NCI-H1092 treated with DMSO at 0.1 percent for 48 hours (cell line): ENCODE measurements around the gene DSE.

Experiments used
- DNase-seq: peaks from one replicate; lab custom pipeline; 2025; lab: John Stamatoyannopoulos, UW

The DSE gene

DNA sequence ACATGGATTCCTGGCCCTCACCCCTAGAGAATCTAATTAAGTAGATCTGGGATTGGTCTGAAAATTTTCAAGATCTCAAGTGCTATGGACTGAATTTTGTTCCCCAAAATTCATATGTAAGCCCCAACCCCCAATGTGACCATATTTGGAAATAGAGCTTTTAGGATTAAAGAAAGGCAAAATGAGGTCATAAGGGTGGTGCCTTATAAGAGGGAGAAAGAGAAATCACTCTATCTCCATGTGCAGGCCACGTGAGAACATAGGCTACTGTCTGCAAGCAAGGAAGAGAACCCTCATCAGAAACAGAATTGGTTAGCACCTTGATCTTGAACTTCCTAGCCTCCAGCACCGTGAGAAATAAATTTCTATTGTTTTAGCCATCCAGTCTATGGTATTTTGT is 8.5 kb upstream of the DSE start:
- no peak for DNase-seq

DNA sequence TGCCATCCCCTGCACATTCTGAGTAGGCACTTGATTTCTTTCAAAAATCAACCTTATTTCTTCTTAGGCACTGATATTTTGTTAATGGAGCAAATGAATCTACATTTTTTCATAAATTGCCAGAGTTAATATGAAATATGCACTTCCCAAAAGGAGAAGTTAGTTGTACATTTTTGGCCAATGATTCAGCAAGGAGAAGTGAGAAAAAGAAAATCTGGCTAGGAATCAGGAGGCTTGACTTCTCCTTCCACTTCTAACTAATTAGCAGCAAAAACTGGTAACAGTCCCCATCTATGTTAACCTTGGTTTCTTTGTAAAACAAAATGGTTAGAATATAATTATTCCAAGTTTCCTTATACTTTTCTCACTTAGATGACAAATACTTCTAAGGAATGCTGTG is 7.0 kb upstream of the DSE start:
- no peak for DNase-seq

DNA sequence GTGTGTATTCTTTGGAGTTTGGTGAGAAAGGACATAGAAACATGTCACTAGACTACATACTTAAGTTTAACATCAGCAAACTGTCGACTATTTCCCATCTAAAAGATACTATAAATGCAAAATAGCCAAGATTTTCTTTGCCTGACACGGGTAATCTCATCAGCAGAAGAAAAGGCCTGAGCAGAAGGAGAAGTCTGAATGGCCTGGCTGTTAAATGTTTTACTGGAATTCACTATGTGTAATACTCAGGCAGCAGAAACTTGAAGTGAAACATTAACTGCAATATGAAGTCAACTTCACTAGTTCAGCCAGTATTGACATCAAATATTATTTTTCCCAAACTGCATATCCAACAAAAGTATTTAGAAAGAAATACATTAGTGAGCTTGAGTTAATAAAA is 6.4 kb upstream of the DSE start:
- DNase-seq, result no peak

DNA sequence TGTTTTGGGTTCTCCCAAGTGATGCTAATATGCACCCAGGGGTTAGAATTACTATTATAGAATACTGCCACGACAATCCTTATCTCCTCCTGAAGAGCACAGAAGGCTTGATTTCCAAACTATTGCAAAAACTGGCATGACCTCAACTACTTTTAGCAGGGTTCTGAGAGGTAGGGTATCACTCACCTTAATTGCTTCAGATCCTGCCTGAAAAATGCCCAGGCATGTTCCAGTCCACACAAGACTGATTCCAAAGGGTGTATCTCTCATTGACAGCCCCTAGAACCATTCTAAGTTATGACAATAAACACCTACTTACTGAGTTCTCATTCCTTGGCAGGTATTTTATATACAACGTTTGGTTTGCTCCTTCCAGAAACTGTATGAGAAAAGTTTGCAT is 5.0 kb upstream of the DSE start:
- DNase-seq, result no peak

DNA sequence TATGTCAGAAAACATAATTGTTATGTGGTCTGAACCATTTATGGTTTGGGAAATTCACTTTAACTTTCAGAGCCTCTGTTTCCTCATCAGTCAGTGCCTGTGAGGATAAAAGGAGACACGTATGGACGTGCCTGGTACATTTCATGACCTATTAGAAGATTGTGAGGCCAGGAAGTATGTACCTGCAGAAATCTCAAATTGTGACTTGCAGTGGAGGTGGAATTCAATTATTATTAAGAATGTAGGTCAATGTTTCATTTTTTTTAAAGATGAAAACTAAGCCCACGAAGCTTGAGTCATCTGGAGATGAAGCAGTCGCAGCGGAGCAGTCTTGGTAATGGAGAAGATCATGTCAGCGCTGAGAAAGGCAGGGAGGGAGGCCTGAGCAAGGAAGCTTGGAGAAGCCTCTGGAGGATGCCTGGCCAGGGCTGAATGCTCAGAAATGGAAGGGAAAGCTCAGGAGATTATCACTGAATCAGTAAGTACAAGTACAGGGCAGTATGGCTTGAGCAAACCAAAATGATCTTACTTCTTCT is 3.9 kb upstream of the DSE start:
- DNase-seq, result no peak

DNA sequence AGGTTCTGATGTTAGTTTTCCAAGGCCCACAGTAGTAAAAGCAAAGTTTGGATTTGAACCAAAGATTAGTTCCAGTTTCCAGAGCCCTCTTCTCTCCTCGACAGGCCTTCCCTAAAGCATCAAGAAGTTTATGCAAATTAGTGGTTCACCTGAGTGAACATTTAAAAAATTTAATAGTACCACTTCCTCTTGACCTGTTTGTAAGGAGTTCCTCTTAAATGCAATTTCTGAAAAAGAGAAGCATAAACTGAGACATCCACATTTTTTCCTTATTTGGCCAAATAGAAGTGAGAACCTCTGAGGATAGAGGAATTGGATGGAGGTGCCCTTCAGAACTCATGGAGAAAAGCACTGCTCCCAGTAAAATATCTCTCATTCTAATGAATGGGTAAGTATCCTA is 1.2 kb upstream of the DSE start:
- DNase-seq, result no peak

DNA sequence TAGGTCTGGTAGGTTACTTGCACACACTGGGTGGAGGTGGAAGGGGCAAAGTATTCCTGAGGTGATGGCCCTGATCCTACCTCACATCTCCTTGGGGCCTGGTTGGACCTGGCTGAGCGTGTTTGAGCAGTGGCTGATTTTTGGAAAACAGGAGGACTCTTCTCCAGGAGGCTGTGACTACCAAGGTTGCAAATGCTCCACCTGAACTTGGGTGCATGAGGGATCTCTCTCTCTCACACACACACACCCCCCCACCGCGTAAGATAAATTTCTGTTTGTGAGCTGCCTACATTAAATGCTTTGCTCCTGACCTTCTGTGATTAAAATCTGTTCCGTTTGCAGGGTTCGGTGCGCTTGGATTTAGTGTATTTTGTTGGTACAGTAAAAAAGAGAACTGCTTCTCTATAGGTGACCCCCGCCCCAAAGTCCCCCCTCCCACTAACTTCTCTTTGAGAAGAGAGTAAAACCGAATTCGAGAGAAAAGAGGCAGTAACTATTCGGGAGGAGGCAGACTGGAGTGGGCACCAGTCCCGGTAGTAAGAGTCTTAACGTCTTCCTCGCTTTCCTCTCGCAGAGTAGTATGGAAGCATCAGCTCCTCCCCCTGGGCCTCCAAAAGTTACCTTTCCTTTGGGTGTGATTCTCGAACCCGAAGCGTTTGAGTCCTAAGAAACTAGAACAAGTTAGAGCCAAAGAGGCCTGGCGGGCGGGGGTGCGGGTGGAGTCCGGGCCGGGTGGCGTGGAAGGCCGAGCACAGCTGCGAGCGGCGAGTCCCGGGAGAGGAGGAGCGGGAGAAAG is 585 bp upstream of the DSE start:
- DNase-seq, result no peak

DNA sequence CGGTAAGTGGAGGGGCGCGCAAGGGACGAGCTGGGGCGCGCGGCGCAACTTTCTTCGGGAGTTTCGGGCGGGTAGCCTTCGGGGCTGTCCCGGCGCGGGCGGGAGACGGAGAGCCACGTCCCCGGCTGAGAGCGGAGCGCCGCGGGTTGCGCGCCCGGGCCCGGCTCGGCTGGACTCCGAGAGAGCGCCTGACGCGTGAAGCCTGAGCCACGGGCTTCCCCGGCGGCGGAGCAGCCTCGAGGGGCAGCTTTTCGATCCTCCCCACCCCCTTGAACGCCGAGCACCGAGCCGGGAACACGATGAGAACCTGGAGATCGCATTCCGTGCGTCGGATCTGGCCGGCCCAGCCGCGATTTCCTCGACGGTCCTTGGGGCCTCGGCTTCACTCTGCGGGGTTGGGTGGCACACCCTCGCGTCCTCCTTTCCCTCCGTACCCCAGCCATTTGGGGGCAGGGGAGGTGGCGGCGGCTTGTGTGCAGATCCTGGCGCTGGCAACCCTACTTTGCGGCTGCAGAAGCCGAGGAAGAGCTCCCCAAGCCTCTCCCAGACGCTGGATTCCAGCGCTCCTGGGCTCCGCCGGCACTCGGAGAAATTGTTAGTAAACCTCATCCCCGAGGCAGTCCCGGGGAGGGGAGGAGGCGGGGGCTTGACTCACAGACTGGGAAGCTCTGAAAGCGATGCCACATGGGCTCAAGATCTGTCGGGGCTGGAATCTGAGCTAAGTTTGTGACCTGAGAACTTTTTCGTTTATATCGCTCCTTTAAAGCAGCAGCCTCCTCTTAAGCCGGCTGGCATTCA is 572 bp downstream of the DSE start:
- DNase-seq, result no peak

DNA sequence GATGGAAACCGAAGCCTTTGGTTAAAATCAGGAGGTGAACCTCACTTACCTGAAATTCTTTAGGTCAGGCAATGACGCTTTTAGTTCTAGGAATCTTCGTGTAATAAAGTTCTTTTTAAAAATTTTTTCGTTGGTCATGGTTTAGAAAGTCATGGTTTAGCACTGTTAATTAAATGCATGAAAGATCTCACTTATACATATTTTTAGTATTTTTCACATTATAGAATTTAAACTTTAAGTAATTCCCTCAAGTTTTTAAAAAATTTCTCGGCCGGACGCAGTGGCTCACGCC is 1.1 kb downstream of the DSE start:
- DNase-seq, result no peak

DNA sequence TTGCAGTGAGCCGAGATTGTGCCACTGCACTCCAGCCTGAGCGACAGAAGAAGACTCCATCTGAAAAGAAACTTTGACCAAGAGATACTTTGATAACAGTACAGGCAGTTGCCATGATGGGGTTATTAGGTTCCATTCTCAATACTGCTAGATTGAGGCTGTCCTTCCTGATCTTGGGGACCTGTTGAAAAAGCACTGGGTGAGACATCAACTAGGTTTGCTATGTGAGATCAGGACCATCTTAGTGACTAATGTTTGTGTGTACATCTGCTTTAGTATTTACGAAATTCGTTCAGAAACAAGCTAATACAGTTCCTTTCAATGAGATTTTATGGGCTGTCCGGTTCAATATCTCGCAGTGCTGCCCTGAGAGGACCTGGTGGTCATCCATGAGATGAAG is 2.6 kb downstream of the DSE start:
- DNase-seq, result no peak

DNA sequence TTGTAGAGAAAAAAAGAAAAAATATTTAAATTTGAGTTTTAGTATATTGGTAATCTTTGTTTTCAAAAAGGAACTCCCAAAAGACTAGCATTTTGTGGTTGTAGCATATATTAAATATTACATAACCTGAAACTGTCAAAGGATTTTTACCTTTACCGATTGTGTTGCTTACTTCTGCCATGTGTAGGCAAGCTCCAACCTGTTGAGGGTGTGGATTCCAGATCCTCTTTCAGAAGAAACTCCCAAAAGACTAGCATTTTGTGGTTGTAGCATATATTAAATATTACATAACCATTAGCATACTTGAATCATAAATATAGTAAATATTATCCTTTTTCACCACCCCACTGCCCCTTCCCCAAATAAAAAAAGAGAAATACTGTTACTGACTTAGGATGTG is 3.2 kb downstream of the DSE start:
- DNase-seq, result no peak

DNA sequence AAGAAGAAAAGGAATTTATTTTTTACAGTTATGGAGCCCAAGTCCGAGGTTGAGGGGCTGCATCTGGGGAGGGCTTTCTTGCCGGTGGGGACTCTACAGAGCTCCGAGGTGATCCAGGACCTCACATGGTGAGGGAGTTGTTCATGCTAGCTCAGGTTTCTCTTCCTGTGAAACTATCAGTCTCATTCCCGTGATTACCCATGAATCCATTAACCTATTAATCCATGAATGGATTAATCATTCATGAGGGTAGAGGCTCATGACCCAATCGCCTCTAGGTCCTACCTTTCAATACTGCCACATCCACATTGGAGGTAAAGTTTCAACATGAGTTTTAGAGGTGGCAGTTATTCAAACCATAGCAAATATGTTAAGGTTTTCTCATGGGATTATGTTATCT is 3.8 kb downstream of the DSE start:
- DNase-seq, result no peak

DNA sequence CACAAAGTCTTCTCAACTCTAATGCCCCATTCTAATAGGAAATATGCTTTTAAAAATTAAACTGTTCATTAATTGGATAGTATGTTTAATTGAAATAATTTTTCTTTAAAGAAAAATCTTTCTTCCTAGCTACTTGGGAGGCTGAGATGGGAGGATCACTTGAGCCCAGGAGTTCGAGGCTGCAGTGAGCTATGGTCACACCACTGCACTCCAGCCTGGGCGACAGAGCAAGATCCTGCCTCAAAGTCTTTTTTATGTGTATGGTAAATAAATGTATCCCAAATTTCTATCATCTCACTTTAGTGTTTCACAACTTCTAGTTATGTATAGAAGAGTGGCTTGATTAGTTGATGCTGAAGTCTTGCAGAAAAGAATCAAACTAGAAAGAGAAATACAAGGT is 4.5 kb downstream of the DSE start:
- no peak for DNase-seq

DNA sequence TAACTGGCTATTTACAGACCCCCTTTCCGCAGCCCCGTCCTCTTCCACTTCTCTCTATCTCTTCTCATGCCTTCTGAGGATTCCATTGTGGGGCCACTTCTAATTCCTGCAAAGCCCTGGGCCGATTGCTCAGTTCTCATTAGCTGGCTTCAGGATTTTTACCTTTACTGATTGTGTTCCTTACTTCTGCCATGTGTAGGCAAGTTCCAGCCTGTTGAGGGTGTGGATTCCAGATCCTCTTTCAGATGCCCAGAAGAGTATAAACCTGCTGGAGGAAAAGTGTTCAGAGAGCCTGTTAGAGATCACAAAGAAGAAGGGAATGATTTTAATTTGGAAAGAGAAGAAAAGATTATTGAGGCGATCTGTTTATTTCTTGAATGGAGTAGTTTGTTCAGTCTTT is 5.4 kb downstream of the DSE start:
- DNase-seq, result no peak

DNA sequence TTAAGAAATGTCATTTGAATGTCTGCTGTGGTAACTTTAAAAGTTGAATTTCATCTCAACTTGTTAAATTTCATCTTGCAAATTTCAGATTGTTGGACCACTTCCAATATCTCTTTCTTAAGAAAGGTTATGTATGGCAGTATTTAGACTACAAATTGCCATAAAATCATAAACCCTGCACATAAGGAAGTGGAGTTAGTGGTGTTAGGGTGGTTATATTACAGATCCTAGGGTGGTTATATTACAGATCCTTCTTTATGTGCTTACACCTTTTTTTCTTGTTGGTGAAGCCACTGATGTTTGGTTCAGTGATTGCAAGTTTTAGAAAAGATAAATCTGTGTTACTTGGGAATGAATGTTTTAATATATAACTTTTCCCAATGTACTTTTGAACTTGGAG is 9.0 kb downstream of the DSE start:
- no peak for DNase-seq

DNA sequence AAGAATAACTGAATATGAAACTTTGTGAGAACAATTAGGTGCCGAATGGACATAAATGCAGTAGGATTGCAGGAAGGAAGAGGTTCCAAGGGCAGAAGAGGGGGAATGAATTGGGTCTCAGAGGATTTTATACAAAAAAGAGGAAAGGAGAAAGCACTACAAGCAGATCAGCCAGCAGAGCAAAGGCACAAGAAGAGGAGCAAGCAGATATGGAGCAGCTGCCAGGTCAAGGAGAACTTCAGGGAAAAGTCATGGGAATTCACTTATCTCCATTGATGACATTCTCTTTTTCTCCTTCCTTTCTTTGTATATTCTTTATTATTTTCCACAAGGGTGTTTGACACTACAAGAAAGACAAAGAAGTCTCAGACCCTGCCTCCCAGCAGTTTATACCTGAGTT is 9.6 kb downstream of the DSE start:
- DNase-seq, result no peak

DNA sequence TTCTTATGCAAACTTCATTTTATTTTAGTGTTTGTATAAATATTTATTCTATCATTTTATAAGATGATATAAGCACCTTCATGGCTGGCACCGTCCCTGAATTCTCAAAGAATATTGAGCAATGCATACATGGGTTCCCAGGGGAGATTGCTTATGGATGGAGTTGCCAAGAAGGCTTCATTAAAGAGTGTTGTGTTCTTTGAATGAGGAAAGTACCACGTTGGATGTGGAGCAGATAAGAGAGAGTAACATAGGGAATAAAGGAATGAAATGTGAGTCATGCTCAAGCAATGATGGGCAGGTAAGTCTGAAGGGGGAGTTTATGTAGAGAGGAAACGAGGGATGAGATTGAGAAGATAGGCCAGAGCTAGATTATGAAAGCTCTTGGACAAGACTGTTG is 10.3 kb downstream of the DSE start:
- no peak for DNase-seq

DNA sequence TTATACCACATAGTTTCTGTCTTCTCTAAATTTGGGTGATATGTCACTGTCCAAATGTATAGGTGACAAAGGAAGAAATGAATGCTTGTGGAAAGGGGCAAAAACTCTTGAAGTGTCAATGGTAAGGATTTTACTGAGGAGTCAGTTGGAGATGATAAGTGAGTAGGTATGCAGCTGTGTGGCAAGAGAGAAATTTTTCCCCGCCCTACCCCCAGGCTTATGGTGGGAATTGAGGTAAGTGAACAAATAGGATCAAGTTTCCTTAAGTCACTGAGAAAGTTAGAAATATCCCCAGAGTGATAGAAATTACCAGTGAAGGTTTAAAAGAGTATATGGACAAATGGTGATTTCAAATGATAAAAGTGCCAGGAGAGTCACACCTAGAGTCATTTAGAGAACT is 11.8 kb downstream of the DSE start:
- DNase-seq, result no peak

DNA sequence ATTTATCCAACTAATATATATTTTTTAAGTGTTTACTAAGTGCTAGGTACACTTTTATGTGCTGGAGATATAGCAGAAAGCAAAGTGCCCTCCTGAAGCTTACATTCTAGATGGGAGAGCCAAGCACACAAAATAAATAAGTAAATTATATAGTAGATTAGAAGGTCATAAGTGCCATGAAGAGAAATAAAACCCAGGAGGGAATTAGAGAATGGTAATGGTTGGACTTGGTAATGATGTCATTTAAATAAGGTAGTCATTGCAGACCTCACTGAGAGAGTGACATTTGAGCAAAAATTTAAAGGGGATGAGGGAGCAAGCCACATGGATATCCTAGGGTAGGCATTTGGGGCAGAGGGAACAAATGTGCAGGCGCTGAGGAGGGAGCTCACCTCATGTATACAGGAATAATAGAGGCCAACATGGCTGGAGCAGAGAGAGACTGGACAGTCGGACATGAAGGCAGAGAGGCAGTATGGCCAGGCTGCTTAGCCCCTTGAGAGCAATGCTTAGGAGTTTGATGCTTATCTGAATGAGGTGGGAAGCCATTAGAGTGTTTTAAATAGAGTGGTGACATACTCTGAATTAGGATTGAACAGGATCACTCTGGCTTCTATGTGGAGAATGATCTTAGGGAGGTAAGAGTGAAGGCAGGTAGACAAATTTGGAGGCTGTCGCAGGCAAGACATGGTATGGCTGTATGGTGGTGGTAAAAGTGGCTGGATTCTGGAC is 14.1 kb downstream of the DSE start:
- no peak for DNase-seq

DNA sequence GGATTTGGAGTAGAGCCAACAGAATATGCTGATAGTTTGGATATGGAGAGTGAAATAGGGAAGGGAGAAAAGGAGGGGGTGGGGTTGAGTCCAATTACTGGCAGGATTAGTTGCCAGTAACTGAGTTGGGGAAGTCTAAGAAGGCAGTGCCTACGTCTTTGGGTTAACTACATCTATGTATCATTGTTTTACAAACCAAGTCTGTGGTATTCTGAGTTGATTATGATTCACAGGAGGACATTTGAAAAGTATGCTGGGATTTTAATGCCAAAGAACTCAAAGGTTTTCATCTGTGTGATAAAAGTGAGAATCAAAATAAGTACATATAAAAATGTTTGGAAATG is 14.7 kb downstream of the DSE start:
- DNase-seq, result no peak

DNA sequence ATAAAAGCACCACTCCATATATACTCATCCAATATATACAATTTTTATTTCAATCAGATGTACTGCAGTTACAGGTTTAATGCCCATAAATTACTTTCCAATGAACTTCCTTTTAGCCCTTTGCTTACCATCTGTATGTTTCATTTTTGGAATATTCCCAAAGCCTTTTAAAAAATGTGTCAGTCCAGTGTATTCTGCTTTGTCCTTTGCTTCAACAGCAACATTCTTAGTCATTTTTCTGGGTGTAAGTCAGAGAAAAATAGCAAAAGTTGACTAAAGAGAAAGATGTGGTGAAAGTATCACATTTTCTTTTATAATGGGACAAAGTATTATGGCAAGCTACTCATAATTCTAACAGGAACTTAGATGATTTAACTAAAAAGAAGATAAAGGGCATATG is 15.2 kb downstream of the DSE start:
- no peak for DNase-seq

DNA sequence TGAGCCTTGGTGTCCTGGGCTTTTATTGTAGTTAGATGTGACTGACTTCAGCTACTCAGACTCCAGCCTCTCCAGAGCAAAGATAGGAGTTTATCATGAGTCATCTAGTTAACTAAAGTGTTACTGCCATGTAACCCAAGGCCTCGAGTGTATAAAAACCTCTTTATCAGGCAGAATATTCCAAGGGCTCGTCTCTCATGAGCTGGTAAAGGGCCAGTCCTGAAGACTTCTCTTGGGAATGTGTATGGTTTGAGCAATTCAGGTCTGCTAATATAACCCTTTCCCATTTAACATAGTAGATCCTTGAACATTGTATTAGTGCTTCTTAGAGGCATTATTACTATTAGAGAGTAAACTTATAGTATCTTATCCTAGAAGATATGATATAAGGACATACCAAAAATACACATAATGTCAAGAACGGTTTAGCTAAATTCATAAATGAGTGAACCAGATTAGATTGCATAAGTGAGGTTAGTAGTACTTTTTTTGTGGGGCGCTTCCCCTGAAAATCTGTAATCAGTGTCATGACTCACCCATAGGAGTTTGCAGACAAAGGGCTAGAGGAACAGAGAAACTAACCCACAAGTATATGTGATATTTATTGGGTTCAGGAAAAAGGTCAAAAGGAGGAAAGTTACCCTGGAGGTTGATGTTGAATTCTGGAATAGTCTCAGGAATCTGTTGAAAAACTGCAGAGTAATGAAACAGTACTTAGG is 16.0 kb downstream of the DSE start:
- no peak for DNase-seq

DNA sequence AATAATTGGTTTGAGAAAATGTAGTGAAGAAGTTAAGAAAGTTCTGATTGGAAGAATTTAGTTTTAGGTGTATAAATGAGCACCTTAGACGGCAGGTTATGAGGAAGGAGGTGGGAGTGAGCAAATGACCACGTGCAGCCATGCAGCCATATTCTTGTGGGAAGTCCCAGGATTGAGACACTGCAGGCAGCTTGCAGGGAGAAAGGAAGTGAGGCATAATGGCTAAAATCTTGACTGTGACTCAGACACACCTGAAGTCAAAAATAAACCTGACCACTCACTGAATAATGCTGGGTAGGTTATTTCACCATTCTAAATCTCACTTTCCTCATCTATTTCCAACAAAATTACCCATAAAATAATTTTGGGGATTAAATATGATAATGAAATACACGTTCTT is 16.6 kb downstream of the DSE start:
- DNase-seq, result no peak
